KG1 (cell line): ENCODE data around the gene EFCAB6.

Experiments used
- DNase-seq: peaks from one replicate; lab custom pipeline; 2025; lab: John Stamatoyannopoulos, UW

Gene EFCAB6

GRCh38 chr22:43500792-43501785 lies 311.0 kb downstream of the EFCAB6 start:
- no peak for DNase-seq

GRCh38 chr22:43498856-43499253 lies 313.2 kb downstream of the EFCAB6 start:
- no peak for DNase-seq

GRCh38 chr22:43497956-43498855 lies 313.9 kb downstream of the EFCAB6 start:
- DNase-seq, result no peak

- no peak for DNase-seq
These were observed 318.8 kb downstream of the EFCAB6 start for GRCh38 chr22:43493297-43493696.

- no peak for DNase-seq
These were observed 320.4 kb downstream of the EFCAB6 start for GRCh38 chr22:43491737-43492136.

GRCh38 chr22:43491177-43491576 lies 320.9 kb downstream of the EFCAB6 start:
- no peak for DNase-seq

GRCh38 chr22:43490311-43490710 lies 321.8 kb downstream of the EFCAB6 start:
- DNase-seq, result no peak

GRCh38 chr22:43488937-43489336 lies 323.2 kb downstream of the EFCAB6 start:
- DNase-seq, result no peak

- no peak for DNase-seq
These were observed 323.9 kb downstream of the EFCAB6 start for GRCh38 chr22:43488031-43488866.

GRCh38 chr22:43487311-43488030 lies 324.6 kb downstream of the EFCAB6 start:
- DNase-seq, result no peak

- no peak for DNase-seq
These were observed 326.5 kb downstream of the EFCAB6 start for GRCh38 chr22:43485502-43486089.

- no peak for DNase-seq
These were observed 327.9 kb downstream of the EFCAB6 start for GRCh38 chr22:43484227-43484626.

- no peak for DNase-seq
These were observed 328.4 kb downstream of the EFCAB6 start for GRCh38 chr22:43483669-43484068.

- DNase-seq, result no peak
These were observed 328.8 kb downstream of the EFCAB6 start for GRCh38 chr22:43483266-43483665.

- DNase-seq, result no peak
These were observed 329.8 kb downstream of the EFCAB6 start for GRCh38 chr22:43482318-43482625.

- peak; percentile 67 for DNase-seq
These were observed 330.4 kb downstream of the EFCAB6 start for GRCh38 chr22:43481568-43482317.

GRCh38 chr22:43479962-43480361 lies 332.1 kb downstream of the EFCAB6 start:
- DNase-seq, result no peak

GRCh38 chr22:43479301-43479950 lies 332.7 kb downstream of the EFCAB6 start:
- no peak for DNase-seq
